Measurements from ENCODE around the gene CROCC. TPM values are rescaled to one million over a fixed set of nuclear protein-coding genes. Genes with fewer than 3 reads are reported as not detected.
A peak's percentile ranks its signal among the peaks of the same experiment; 100 is the strongest.

CROCC gene
- total and polyA plus RNA-seq, 9 of the 15 experiments (the other 6 are each of a cell fraction or from before 2014, with no cell fraction given): 0.17 to 15.4 (median 7.6) TPM

DNA sequence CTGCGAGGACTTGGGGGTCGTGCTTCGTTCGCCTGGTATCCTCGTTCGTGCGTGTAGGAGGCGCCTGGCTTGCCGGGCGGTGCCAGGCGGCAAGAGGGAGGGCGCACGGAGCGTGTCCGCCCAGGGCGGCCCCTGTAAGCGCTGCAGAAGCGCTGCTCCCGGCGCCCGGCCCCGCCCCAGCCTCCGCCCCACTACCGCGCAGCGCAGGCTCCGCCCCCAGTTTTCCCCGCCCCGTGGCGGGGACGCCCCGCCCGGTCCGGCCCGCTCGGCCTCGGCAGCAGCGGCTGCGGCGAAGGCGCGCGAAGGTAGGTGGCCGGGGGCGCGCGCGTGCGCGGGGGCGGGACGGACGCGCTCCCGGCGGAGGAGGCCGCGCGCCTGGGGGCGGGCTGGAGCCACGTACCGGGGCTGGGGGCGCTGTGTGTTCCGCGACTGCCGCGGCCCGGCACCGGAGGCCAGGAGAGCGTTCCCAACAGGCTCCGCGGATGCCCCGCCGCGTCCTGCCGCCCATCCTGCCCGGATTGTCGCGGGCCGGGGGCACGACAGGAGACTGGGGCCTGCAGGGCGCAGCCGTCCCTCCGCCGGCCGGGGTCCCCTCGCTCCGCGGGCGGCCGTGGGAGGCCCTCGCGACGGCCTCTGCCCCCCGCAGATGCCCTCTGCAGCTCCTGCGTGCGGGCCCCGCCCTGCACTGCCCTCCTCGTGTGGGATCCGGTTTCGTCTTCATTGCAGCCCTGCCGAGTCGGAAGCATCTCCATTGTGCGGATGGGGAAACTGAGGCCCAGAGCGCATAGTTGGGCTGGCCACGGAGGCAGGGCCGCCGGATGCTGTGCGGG lies 7.7 kb upstream of the CROCC start (continued):
- TF ChIP-seq, protein P1, sequence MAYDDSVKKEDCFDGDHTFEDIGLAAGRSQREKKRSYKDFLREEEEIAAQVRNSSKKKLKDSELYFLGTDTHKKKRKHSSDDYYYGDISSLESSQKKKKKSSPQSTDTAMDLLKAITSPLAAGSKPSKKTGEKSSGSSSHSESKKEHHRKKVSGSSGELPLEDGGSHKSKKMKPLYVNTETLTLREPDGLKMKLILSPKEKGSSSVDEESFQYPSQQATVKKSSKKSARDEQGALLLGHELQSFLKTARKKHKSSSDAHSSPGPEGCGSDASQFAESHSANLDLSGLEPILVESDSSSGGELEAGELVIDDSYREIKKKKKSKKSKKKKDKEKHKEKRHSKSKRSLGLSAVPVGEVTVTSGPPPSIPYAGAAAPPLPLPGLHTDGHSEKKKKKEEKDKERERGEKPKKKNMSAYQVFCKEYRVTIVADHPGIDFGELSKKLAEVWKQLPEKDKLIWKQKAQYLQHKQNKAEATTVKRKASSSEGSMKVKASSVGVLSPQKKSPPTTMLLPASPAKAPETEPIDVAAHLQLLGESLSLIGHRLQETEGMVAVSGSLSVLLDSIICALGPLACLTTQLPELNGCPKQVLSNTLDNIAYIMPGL (CRISPR knock-in tag; IDR thresholded peaks at IDR 0.05): peak; percentile 62; the same call in 1 of the 2 replicates
- TF ChIP-seq, protein P2, sequence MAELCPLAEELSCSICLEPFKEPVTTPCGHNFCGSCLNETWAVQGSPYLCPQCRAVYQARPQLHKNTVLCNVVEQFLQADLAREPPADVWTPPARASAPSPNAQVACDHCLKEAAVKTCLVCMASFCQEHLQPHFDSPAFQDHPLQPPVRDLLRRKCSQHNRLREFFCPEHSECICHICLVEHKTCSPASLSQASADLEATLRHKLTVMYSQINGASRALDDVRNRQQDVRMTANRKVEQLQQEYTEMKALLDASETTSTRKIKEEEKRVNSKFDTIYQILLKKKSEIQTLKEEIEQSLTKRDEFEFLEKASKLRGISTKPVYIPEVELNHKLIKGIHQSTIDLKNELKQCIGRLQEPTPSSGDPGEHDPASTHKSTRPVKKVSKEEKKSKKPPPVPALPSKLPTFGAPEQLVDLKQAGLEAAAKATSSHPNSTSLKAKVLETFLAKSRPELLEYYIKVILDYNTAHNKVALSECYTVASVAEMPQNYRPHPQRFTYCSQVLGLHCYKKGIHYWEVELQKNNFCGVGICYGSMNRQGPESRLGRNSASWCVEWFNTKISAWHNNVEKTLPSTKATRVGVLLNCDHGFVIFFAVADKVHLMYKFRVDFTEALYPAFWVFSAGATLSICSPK (IDR thresholded peaks at IDR 0.05; ENCODE audit: borderline replicate concordance): no peak
- TF ChIP-seq ATF7 (IDR thresholded peaks at IDR 0.05) (peak; percentile 23; the same call in 1 of the 2 replicates), SRF (CRISPR knock-in tag; IDR thresholded peaks at IDR 0.05) (no peak; a peak in 1 of 4 replicates), PTBP1 (IDR thresholded peaks at IDR 0.05; ENCODE audit: low read depth, low read length) (0 out of 2 replicates have a peak, but pooled peaks have one; percentile 30), DNMT1 (IDR thresholded peaks at IDR 0.05) (no peak), SREBF2 (CRISPR knock-in tag; IDR thresholded peaks at IDR 0.05) (no peak), ZEB2 (IDR thresholded peaks at IDR 0.05) (no peak), ZNF644 (tag; IDR thresholded peaks at IDR 0.05; ENCODE audit: low read depth) (peak; percentile 79; the same call in 1 of the 2 replicates), SMAD4 (CRISPR knock-in tag; conservative IDR thresholded peaks at IDR 0.05) (peak; percentile 81), RBBP5 (IDR thresholded peaks at IDR 0.05; ENCODE audit: borderline replicate concordance, insufficient read depth, low read length, poor library complexity, severe bottlenecking) (peak; percentile 45), ZFX (CRISPR knock-in tag; IDR thresholded peaks at IDR 0.05) (peak; percentile 89), ERF (CRISPR knock-in tag; IDR thresholded peaks at IDR 0.05) (0 out of 2 replicates have a peak, but pooled peaks have one; percentile 71), ZNF347 (CRISPR knock-in tag; IDR thresholded peaks at IDR 0.05; ENCODE audit: low read depth) (no peak), SRSF3 (IDR thresholded peaks at IDR 0.05; ENCODE audit: insufficient read depth, low read length) (no peak), MYC (IDR thresholded peaks at IDR 0.05; ENCODE audit: low read depth, low read length) (no peak), MYC (CRISPR knock-in tag; IDR thresholded peaks at IDR 0.05; ENCODE audit: borderline replicate concordance, low read depth) (no peak), SAP30 (IDR thresholded peaks at IDR 0.05; ENCODE audit: borderline replicate concordance, insufficient read depth, low read depth, low read length, poor library complexity, severe bottlenecking) (no peak), NFE2L1 (tag; IDR thresholded peaks at IDR 0.05; ENCODE audit: borderline replicate concordance, low read depth) (no peak)
- TF ChIP-seq, protein P3, sequence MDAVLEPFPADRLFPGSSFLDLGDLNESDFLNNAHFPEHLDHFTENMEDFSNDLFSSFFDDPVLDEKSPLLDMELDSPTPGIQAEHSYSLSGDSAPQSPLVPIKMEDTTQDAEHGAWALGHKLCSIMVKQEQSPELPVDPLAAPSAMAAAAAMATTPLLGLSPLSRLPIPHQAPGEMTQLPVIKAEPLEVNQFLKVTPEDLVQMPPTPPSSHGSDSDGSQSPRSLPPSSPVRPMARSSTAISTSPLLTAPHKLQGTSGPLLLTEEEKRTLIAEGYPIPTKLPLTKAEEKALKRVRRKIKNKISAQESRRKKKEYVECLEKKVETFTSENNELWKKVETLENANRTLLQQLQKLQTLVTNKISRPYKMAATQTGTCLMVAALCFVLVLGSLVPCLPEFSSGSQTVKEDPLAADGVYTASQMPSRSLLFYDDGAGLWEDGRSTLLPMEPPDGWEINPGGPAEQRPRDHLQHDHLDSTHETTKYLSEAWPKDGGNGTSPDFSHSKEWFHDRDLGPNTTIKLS (IDR thresholded peaks at IDR 0.05; ENCODE audit: borderline replicate concordance, low read depth): peak; percentile 64; the same call in 1 of the 2 replicates
- TF ChIP-seq, protein P4, sequence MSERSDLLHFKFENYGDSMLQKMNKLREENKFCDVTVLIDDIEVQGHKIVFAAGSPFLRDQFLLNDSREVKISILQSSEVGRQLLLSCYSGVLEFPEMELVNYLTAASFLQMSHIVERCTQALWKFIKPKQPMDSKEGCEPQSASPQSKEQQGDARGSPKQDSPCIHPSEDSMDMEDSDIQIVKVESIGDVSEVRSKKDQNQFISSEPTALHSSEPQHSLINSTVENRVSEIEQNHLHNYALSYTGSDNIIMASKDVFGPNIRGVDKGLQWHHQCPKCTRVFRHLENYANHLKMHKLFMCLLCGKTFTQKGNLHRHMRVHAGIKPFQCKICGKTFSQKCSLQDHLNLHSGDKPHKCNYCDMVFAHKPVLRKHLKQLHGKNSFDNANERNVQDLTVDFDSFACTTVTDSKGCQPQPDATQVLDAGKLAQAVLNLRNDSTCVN (CRISPR knock-in tag; IDR thresholded peaks at IDR 0.05): no peak
